ENCODE measurements around the gene DEFB110.

GRCh38 chr6:50062051-50062450 is 40.3 kb upstream of the DEFB110 start:
- TF ChIP-seq CTCF (IDR thresholded peaks at IDR 0.05; ENCODE audit: low read depth, low read length, poor library complexity, severe bottlenecking): peak; percentile 30
- no peak for TF ChIP-seq EZH2phosphoT487 (IDR thresholded peaks at IDR 0.05; ENCODE audit: borderline replicate concordance, low read length)

Measured in DOHH2 (cell line).